ENCODE results near the gene PCDHGA1. TPM values are rescaled to one million over a fixed set of nuclear protein-coding genes. Genes with fewer than 3 reads are reported as not detected.

PCDHGA1 gene
- total RNA-seq, 1 experiment from 2014 or later, result 0.64 TPM

- Histone ChIP-seq H3K36me3 (ENCODE audit: control insufficient read depth, insufficient read depth, low read length) (no peaks in the 10 kb centered on the region; the same call in 1 of the 2 replicates), H3K27me3 (replicated peaks; ENCODE audit: control insufficient read depth, insufficient read depth, low read length) (no peaks in the 10 kb centered on the region), H3K9me3 (no peaks in the 10 kb centered on the region), H3K4me3 (ENCODE audit: low read depth, low read length) (no peak overlapping the region), H3K4me1 (no peaks in the 10 kb centered on the region)
- POLR2A ChIA-PET, result no interaction called here
- no TSS peak for BruUV-seq (replicated peaks)
- no peaks in the 10 kb centered on the region for H3K9me3 Mint-ChIP-seq (ENCODE audit: unreplicated experiment)
- TF ChIP-seq CTCF (IDR thresholded peaks at IDR 0.05; ENCODE audit: insufficient read depth in 1 of 2, low read depth in 1 of 2, low read length in 1 of 2, severe bottlenecking in 1 of 2, unreplicated experiment in 1 of 2), result no peak
- H3K27me3 Mint-ChIP-seq (ENCODE audit: insufficient read depth, unreplicated experiment), result no peaks in the 10 kb centered on the region
- peaks cover 47% of the 10 kb centered on the region for H3K36me3 Mint-ChIP-seq (ENCODE audit: insufficient read depth, unreplicated experiment)
- H3K4me1 Mint-ChIP-seq (ENCODE audit: low read depth, unreplicated experiment), result no peaks in the 10 kb centered on the region
- no peak overlapping the region for H3K27ac Mint-ChIP-seq (ENCODE audit: unreplicated experiment)
- H3K4me3 Mint-ChIP-seq (ENCODE audit: unreplicated experiment), result no peak overlapping the region
- DNase-seq, result no peak
- CTCF ChIA-PET, result interaction anchor here (0.6 to 1.0 kb wide), 2 partner anchors 14 to 23 kb away, joined by 3 to 11 read pairs; no protein-coding TSS in a partner anchor
- intact Hi-C loops (cut with micrococcal nuclease; ENCODE audit: unreplicated experiment), result no loop called here
Observed at GRCh38 chr5:141510850-141511601, 180.7 kb downstream of the PCDHGA1 start.

GRCh38 chr5:141511771-141512325 lies 181.5 kb downstream of the PCDHGA1 start:
- H3K4me3 Mint-ChIP-seq (ENCODE audit: unreplicated experiment), result no peak overlapping the region
- POLR2A ChIA-PET, result no interaction called here
- CTCF ChIA-PET, result interaction anchor here (0.6 to 1.0 kb wide), 2 partner anchors 22 to 52 kb away, joined by 3 to 11 read pairs; no protein-coding TSS in a partner anchor
- no peaks in the 10 kb centered on the region for H3K4me1 Mint-ChIP-seq (ENCODE audit: low read depth, unreplicated experiment)
- H3K36me3 ChIP-seq (ENCODE audit: control insufficient read depth, insufficient read depth, low read length), result no peaks in the 10 kb centered on the region; the same call in 1 of the 2 replicates
- H3K9me3 Mint-ChIP-seq (ENCODE audit: unreplicated experiment), result no peaks in the 10 kb centered on the region
- no peaks in the 10 kb centered on the region for H3K9me3 ChIP-seq
- no peaks in the 10 kb centered on the region for H3K4me1 ChIP-seq
- BruUV-seq (replicated peaks), result no TSS peak
- H3K27me3 Mint-ChIP-seq (ENCODE audit: insufficient read depth, unreplicated experiment), result no peaks in the 10 kb centered on the region
- H3K36me3 Mint-ChIP-seq (ENCODE audit: insufficient read depth, unreplicated experiment), result peaks cover 55% of the 10 kb centered on the region
- no peak overlapping the region for H3K27ac Mint-ChIP-seq (ENCODE audit: unreplicated experiment)
- no peak for TF ChIP-seq CTCF (IDR thresholded peaks at IDR 0.05; ENCODE audit: insufficient read depth in 1 of 2, low read depth in 1 of 2, low read length in 1 of 2, severe bottlenecking in 1 of 2, unreplicated experiment in 1 of 2)
- no peak overlapping the region for H3K4me3 ChIP-seq (ENCODE audit: low read depth, low read length)
- no peaks in the 10 kb centered on the region for H3K27me3 ChIP-seq (replicated peaks; ENCODE audit: control insufficient read depth, insufficient read depth, low read length)
- intact Hi-C loops (cut with micrococcal nuclease; ENCODE audit: unreplicated experiment), result loop anchor here (2.0 kb wide), 1 partner anchor 99 kb away; the partner anchor contains the start of gene PCDHGA10
- no peak for DNase-seq

GRCh38 chr5:141512390-141512910 lies 182.1 kb downstream of the PCDHGA1 start:
- Mint-ChIP-seq H3K27me3 (ENCODE audit: insufficient read depth, unreplicated experiment) (no peaks in the 10 kb centered on the region), H3K4me3 (ENCODE audit: unreplicated experiment) (no peak overlapping the region), H3K9me3 (ENCODE audit: unreplicated experiment) (no peaks in the 10 kb centered on the region), H3K36me3 (ENCODE audit: insufficient read depth, unreplicated experiment) (peaks cover 61% of the 10 kb centered on the region), H3K27ac (ENCODE audit: unreplicated experiment) (peak overlapping the region; percentile 58), H3K4me1 (ENCODE audit: low read depth, unreplicated experiment) (no peaks in the 10 kb centered on the region)
- BruUV-seq (replicated peaks), result no TSS peak
- CTCF ChIA-PET, result interaction anchor here (1.0 kb wide), 1 partner anchor 52 kb away, joined by 3 read pairs; no protein-coding TSS in a partner anchor
- POLR2A ChIA-PET, result no interaction called here
- TF ChIP-seq CTCF (IDR thresholded peaks at IDR 0.05; ENCODE audit: insufficient read depth in 1 of 2, low read depth in 1 of 2, low read length in 1 of 2, severe bottlenecking in 1 of 2, unreplicated experiment in 1 of 2), result peak; percentile 67 to 85
- peak; percentile 64 to 77 for DNase-seq
- no peaks in the 10 kb centered on the region for H3K27me3 ChIP-seq (replicated peaks; ENCODE audit: control insufficient read depth, insufficient read depth, low read length)
- intact Hi-C loops (cut with micrococcal nuclease; ENCODE audit: unreplicated experiment), result loop anchor here (2.0 kb wide), 1 partner anchor 100 kb away; the partner anchor contains the start of gene PCDHGA10
- H3K9me3 ChIP-seq, result no peaks in the 10 kb centered on the region
- H3K4me1 ChIP-seq, result no peaks in the 10 kb centered on the region
- no peaks in the 10 kb centered on the region; the same call in 1 of the 2 replicates for H3K36me3 ChIP-seq (ENCODE audit: control insufficient read depth, insufficient read depth, low read length)
- no peak overlapping the region for H3K4me3 ChIP-seq (ENCODE audit: low read depth, low read length)
